ENCODE measurements around the gene PARL.

The PARL gene, protein sequence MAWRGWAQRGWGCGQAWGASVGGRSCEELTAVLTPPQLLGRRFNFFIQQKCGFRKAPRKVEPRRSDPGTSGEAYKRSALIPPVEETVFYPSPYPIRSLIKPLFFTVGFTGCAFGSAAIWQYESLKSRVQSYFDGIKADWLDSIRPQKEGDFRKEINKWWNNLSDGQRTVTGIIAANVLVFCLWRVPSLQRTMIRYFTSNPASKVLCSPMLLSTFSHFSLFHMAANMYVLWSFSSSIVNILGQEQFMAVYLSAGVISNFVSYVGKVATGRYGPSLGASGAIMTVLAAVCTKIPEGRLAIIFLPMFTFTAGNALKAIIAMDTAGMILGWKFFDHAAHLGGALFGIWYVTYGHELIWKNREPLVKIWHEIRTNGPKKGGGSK

DNA sequence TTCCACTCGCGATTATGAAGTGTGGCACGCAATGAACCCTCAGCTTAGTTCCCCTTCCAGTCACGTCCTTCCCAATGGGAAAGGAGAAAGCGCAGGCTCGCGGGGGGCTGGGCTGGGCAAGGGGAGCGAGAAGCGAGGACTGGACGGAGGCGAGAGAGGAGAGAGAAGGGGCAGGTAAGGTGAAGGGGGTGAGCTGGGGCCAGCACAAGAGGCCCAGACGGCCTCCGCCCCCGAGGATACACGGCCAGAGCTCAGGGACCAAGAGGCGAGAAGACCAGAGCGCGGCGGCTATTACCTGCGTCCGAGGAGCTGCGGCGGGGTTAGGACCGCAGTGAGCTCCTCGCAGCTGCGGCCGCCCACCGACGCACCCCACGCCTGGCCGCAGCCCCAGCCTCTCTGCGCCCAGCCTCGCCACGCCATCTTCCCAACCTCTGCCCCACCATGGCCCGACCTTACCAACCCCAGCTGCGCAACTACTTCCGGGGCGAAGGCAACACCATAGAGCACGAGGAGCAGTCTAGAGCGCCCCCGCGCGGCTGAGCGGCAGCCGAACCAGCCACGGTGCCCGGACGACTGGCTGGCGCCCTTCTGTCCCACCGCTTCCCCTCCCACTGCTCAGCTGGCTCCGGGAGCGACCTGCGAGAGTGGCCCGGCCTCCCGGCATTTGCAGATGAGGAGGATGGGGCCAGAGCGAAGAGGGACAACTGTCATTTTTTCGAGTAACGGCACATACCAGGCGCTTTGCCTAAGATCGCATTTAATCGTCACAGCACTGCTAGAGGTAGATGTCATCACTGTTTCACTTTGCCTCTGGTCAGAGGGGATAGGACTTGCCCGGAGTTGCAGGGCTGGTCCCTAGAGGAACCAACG is at the start of gene PARL:
TSS of gene PARL (minus strand) at position 454 of the 870 bp plus-strand sequence. CDS start at position 420, 34 bp downstream.
- in situ Hi-C loops (cut with MboI; ENCODE audit: low sequenced_read_pairs), result no loop called here

DNA sequence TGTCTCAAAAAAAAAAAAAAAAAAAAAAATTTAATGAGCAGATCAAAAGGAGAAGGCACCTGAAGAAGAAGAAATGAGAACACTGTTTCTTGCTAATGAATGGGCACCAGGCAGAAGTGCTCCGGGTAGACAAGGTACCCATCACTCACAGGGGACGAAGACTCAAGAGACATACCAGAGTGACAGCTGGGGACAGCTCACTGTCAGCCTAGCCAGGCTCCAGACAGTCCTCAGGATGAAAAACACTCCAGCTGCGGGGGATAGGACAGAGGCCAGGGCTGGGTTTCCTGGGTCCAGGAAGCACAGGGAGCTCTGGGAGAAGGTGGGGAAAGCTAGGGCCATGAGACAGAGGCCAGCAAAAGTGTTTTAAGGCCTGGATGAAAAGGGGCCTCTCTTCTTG is 48.5 kb upstream of the PARL start:
- in situ Hi-C loops (cut with MboI; ENCODE audit: low sequenced_read_pairs), result no loop called here

DNA sequence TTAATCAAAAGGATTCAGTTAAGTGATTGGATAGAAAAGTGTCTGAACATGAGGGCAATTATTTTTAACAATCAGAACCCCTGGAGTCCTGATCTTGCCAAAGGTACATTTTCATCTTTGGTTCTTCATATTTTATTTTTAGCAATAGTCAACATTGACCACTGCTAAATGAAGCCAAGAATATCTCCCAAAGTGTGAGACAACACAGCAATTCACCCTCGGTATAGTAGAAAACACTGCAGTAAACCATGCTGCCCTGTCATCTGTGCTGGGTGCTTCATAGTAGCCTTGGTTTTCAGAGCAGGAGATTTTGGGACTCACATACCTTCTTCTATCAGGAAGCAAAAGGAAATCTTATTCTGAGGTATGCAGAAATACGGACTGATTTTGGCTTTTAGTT is 47.2 kb upstream of the PARL start:
- in situ Hi-C loops (cut with MboI; ENCODE audit: low sequenced_read_pairs), result no loop called here

DNA sequence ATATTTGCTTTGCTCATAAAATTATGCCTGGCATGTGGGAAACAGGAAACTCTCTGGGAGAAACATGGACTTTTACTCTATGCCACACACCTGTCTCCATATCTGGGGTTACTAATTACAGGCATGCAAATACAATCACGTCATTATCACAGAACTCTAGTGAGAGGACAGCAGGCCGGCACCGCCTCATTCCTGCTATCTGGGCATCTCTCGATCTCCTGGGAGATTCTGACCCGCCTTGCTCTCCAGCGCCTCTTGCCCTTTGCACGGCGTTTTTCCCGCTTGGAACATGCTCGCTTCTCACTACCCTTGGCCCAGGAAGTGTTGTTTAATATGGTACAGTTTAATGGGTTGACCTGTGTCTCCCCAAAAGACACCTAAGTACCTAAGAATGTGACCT is 45.4 kb upstream of the PARL start:
- in situ Hi-C loops (cut with MboI; ENCODE audit: low sequenced_read_pairs), result no loop called here

DNA sequence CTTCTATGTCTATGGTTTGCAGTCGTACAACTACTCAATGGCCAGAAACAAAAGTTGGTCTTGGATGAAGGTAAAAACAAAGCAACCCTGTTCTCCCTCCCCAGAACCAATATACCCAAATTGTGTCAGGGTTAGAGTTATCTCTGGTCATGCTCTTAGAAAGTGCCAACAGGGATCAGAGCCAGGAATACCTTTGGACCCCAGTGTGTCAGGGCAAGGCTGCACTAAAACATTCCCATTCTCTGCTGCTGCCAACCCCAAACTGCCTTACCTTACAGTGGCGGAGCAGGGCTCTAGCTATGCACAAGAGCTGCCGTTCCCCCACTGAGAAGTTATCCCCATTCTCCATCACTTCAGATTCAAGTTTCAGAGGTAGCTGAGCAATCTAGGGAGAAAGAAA is 42.4 kb upstream of the PARL start:
- in situ Hi-C loops (cut with MboI; ENCODE audit: low sequenced_read_pairs), result no loop called here

DNA sequence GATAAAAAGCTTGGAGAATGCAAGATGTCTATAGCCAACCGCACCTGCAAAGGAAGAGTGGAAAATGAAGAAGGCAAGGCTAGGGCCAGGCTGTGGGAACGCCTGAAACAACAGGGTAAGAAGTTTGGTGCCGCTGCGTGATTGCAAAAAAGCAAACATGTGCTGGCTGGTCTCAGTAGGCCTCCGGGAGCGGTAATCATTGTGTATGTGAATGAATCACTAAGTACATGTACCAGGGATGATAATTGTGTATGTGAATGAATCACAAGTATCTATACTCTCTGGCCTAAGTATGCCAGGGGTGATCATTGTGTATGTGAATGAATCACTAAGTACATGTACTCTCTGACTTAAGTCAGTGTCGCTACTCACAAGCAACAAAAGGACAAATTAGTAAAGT is 40.3 kb upstream of the PARL start:
- in situ Hi-C loops (cut with MboI; ENCODE audit: low sequenced_read_pairs), result no loop called here

DNA sequence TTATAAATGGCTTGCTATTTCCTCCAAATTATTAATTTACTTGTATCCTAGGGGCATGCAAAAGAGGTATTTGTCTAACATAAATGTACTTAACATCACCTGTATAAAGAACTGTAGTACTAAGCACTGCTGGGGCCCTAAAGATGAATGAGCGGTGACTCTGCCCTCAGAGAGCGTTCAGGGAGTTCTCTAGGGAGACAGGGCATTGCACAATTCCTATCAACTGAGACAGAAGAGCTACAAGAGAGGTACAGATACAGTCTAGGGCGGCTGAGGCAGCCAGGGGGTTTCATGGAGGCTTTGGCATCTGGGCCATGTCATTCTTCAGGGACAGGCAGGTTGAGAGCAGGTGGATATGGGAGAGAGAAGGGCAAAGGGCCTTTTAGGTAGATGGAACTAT is 39.9 kb upstream of the PARL start:
- in situ Hi-C loops (cut with MboI; ENCODE audit: low sequenced_read_pairs), result no loop called here

DNA sequence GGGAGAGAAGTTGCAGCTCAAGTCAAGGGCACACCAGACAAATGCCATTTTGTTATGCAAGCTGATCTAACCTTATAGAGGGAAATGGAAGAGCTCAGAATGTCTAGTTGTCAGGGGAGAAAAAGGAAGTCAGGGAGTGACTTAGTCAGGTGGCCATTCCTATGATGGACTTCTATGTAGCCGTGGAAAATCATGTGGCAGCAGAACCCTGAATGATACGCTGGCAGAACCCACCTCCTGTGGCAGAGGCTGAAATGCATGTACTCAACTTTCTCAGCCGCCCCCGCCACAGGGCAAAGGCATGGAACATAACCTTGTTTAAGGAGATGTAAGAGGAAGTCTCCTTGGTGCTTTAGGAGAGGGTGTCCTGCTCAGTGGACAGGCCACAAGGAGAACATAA is 37.7 kb upstream of the PARL start:
- in situ Hi-C loops (cut with MboI; ENCODE audit: low sequenced_read_pairs), result no loop called here

DNA sequence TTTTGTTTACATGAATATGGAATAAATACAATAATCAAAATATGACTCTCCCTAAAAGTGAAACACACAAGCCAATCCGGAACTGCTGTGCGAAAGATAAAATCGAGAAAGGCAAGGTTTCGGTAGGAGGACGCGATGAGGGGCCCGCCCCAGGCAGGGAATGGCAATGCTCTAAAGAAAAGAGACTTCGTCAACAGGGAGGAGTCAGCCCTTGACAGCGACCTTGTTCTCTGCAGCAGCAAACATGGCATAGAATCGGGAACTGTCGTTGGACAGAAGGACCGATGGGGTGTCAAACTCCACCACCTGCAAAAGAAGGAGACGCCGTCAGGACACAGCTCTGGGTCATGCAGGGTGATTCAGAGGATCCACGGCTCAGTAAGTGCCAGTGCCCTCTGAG is 36.4 kb upstream of the PARL start:
- in situ Hi-C loops (cut with MboI; ENCODE audit: low sequenced_read_pairs), result no loop called here

DNA sequence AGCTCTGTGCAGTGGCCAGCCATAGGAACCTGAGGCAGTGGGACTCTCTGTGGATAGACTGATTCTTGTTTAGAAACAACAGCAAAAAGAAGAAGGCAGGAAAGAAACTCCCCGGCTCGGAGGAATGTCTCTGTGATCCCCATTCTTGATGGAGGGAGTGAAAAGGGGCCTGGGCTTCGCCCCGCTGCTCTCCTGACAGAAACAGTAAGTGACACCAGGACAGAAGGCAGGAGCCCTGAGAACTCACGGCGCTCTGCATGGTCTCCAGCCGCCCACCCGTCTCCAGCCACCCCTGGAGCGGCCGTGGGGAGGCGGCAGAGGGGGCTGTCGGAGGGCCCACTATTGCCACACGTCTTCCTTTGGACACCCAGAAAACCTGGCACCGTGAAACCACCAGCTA is 35.7 kb upstream of the PARL start:
- in situ Hi-C loops (cut with MboI; ENCODE audit: low sequenced_read_pairs), result no loop called here

DNA sequence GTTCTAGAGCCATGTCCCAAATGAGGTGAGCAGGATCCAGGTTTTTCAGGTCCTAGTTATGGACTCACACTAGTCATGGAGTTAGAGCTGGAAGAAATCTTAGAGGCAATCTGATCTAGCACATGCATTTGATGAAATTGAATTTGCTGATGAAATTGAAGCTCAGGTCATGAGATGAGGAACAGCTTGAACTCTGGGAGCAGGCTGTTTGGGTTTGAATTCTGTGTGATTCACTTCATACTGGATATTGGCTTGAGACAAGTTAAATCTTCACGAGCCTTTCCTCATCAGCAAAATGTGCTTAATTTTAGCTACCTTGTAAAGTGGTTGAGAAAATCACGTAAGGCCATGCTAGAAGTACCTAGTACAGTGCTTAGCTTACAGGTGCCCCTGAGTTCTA is 33.5 kb upstream of the PARL start:
- in situ Hi-C loops (cut with MboI; ENCODE audit: low sequenced_read_pairs), result no loop called here

DNA sequence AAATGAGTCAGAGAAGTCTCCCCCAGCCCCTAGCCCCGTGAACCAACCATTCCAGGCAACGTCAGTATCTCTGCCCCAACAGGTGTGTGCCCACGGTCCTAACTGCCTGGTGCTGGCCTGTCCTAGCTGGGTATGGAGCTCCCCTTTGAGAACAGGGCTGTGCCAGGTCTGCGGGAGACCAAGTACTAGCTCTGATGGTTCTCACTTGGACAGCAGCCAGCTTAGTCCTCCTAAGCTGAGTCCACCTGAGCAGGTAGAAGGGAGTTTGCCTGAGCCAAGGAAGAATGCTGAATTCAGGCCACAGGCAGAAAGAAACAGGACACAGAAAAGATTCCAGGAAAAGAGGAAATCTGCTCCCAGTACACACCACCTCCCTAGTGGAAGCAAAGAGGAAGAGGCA is 33.1 kb upstream of the PARL start:
- in situ Hi-C loops (cut with MboI; ENCODE audit: low sequenced_read_pairs), result no loop called here

DNA sequence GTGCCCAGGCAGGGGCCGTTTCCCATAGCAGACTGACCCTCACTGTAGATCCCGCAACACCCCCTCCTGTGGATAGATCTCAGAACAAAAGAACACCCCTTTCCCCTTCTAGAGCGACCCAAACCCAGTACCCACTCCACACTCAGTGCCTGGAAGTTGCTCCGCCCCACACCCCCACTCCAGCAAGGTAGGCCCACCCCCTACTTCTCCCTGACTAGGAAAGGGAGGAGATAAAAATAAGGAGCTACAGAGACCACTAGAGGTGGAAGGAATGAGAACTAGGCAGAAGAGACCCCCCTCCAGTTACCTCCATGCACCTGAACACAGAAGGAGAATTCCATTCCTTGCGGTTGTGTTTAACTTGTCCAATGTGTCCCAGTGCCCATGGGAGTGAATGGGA is 30.2 kb upstream of the PARL start:
- in situ Hi-C loops (cut with MboI; ENCODE audit: low sequenced_read_pairs), result no loop called here

DNA sequence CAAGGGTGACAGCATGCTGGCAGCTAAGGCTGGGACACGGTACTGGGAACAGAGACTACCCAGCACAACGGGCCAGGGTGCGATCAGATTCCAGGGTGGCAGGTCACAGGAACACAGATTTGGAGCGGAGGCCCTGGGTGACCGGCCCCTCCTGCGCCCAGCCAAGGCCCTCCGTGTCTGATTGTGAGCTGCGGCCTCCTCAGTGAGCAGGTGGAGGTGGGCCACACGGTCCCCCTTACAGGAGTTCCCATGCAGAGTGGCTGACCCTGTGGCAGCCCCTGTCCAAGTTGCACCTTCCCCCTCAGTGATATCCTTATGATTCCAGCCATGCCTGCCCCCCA is 28.9 kb upstream of the PARL start:
- in situ Hi-C loops (cut with MboI; ENCODE audit: low sequenced_read_pairs), result no loop called here

DNA sequence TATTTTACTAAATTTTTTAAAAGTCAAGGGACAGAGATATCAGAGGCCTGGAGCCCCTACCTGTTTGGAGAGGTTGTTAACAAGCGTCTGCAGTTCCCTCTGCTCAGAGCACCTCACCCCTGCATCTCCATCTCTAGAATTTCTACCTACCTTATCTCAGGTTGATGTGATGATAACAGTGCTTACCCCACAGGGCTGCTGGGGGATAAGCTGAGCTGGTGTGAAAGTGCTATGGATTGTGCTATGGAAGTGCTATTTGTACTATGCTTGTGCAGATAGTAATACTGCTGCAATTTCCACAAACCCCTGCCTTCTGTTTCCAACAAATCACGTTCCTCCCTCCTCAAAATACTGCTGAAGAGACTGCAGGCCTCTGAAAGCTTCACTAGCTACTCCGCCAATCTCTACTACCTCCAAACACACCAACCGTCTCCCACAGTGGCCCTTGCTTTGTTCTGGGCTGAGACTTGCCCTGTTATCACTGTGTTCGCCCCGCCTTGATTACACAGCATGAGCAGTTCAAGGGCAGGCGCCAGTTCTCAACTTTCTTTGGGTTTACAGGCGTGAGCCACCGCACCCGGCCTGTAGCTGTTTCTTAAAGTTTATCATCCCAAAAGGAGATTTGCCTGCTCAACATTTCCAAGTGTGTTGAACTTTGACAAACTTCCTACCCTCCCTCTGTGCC is 28.4 kb upstream of the PARL start:
- in situ Hi-C loops (cut with MboI; ENCODE audit: low sequenced_read_pairs), result no loop called here

DNA sequence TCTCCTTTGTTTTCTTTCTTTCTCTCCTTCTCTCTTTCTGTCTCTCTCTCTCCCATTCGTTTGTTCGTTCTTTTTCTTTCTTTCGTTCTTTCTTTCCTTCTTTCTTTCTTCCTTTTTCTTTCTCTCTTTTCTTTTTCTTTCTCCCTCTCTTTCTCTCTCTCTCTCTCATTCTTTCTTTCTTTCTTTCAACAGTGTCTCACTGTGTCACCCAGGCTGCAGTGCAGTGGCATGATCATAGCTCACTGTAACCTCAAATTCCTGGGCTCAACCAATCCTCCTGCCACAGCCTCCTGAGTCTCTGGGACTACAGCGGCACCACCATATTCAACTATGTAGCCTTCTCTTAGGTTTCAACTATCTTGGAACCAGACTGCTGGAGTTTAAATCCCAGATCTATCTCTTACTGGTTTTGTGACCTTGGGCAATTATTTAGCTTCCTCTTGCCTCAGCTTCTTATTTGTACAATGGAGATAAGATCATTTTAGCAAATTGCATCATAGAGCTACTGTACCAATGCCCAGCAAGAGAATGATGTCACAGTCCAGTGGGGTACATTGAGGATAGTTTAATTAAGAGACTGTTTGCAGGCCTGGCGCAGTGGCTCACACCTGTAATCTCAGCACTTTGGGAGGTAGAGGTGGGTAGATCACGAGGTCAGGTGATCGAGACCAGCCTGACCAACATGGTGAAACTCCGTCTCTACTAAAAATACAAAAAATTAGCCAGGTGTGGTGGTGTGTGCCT is 27.3 kb upstream of the PARL start:
- in situ Hi-C loops (cut with MboI; ENCODE audit: low sequenced_read_pairs), result no loop called here

DNA sequence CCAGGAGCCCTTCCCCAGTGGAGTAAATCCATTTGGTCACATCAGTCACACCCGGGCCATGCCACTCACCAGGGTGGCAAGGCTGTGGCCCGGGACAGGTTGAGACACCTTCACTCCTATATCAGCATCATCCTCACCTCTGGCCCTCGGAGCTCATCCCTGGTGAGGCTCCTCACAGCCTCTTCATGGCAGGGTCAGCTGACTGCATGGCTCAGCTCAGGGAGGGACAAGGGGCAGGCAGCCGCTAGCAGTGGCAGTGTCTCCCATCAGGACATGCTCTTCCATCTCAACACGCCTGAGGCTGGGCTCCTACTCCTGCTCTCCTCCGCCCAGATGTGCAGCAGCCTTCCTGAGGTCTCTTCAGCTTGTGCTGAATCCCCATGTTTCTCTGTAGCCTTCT is 26.4 kb upstream of the PARL start:
- in situ Hi-C loops (cut with MboI; ENCODE audit: low sequenced_read_pairs), result no loop called here

DNA sequence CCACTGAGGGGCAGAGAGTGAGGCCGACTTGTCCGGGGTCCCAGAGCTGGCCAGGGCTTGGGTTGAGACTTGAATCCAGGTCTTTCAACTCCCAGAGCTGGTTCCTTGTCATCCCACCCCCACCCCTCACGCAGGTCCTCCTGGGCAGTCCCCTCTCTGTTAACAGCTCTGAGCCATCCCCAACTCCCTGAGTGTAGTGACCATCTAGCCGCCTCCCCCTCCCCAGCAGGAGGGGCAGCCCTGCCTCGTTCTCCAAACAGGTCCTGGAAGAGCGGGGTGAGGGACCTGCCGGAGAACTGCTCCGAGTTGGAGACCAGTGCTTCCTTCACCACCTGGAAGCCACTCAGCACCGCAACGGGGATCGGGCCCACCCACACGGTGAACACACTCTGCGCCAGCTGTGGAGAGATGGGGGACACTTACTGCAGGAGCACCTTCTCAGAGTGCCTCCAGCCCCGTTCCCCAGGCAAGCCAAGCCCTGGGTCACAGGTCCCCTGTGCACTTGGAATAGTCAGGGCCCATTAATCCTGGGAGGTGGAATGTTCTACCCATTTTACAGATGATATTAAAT is 24.4 kb upstream of the PARL start:
- in situ Hi-C loops (cut with MboI; ENCODE audit: low sequenced_read_pairs), result no loop called here

DNA sequence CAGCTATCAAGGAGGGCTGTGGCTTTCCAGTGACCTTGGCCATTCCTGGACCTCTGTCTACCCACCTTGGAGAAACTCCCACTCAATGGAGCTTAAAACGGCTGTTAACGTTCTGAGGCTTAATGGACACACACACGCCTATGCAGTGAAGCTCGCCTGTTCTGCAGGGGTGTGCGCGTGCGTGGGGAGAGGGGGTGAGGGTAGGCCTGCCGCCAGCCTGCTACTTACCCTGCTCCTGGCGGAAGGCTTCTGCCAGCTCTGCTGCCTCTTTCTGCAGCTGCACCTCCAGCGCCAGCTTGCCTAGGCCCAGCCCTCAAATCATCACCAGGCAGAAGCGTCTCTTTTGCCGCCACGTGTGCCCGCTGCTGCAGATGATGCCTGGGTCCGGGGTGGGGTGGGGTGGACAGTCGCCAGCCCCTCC is 23.2 kb upstream of the PARL start:
- in situ Hi-C loops (cut with MboI; ENCODE audit: low sequenced_read_pairs), result no loop called here

DNA sequence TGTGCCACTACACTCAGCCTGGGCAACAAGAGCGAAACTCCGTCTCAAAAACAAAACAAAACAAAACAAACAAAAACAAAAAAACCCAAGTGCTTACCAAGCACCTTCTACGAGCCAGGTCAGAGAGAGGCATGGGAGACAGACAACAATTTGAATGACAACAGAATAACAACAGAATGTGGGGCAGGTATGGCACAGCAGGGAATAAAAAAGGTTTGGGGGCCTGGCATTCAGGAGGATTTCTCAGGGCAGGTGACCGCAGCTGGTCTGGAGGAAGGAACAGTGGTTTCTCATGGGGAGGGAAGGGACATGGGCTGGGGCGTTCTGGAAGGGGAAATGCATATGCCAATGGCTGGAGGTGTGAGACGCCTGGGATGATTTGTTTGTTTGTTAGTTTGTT is 22.5 kb upstream of the PARL start:
- in situ Hi-C loops (cut with MboI; ENCODE audit: low sequenced_read_pairs), result no loop called here

Data from HL-60/S4 treated with phorbol 12-myristate 13-acetate at 8.2 ng/mL for 4 days and 3 days (cell line).